Loucy (cell line): Measurements from ENCODE around the gene TMPRSS13.
A peak's percentile ranks its signal among the peaks of the same experiment; 100 is the strongest.

ENCODE experiments used
- H2AFZ ChIP-seq: fragments of 200-600 bp; sonication (generic); 2 replicates; pipeline ENCODE4 v1.6.0; 2016; ENCODE audit warnings: antibody characterized with exemption, mild to moderate bottlenecking, low read length, moderate library complexity
- H3F3A ChIP-seq: fragments of 200-600 bp; 2 replicates; pipeline ENCODE4 v1.6.0; 2016; ENCODE audit warnings: antibody characterized with exemption, low read depth, mild to moderate bottlenecking
- H3K27me3 ChIP-seq: fragments of 200-600 bp; sonication (generic); 2 replicates; pipeline ENCODE4 v1.6.1; 2014; ENCODE audit warnings: low read length, mild to moderate bottlenecking; ENCODE audit not compliant: insufficient read depth, poor library complexity, severe bottlenecking
- H3K36me3 ChIP-seq: fragments of 200-600 bp; sonication (generic); 2 replicates; pipeline ENCODE4 v1.6.1; 2016; ENCODE audit warnings: low read length; ENCODE audit not compliant: insufficient read depth
- H3K4me1 ChIP-seq: fragments of 200-600 bp; sonication (generic); 2 replicates; pipeline ENCODE4 v1.5.1; 2014; ENCODE audit warnings: low read length, mild to moderate bottlenecking; ENCODE audit not compliant: insufficient read depth, poor library complexity, severe bottlenecking
- H3K4me2 ChIP-seq: fragments of 200-600 bp; sonication (generic); 2 replicates; pipeline ENCODE4 v1.6.0; 2014; ENCODE audit warnings: antibody characterized with exemption, low read length, low read depth, mild to moderate bottlenecking; ENCODE audit not compliant: poor library complexity, severe bottlenecking
- H3K4me3 ChIP-seq: fragments of 200-600 bp; sonication (generic); 2 replicates; pipeline ENCODE4 v1.5.1; 2014; ENCODE audit warnings: low read length, mild to moderate bottlenecking, mixed read lengths; ENCODE audit not compliant: poor library complexity, severe bottlenecking
- H3K79me2 ChIP-seq: fragments of 200-600 bp; sonication (generic); 2 replicates; pipeline ENCODE4 v1.6.1; 2014; ENCODE audit warnings: low read length; ENCODE audit not compliant: insufficient read depth
- H3K9ac ChIP-seq: fragments of 200-600 bp; sonication (generic); 2 replicates; pipeline ENCODE4 v1.6.0; 2014; ENCODE audit warnings: mild to moderate bottlenecking, low read depth, low read length, moderate library complexity; ENCODE audit not compliant: poor library complexity, severe bottlenecking
- H3K9me2 ChIP-seq: fragments of 200-600 bp; sonication (generic); replicated peaks from 2 replicates; pipeline ENCODE4 v1.6.1; 2016; ENCODE audit warnings: low read depth, low read length, mixed read lengths
- H3K9me3 ChIP-seq: fragments of 200-600 bp; sonication (generic); 2 replicates; pipeline ENCODE4 v1.6.1; 2014; ENCODE audit warnings: mild to moderate bottlenecking, antibody characterized with exemption, low read length, low read depth; ENCODE audit not compliant: insufficient read depth
- H4K20me1 ChIP-seq: fragments of 200-600 bp; sonication (generic); 2 replicates; pipeline ENCODE4 v1.6.0; 2014; ENCODE audit warnings: antibody characterized with exemption, low read length, mild to moderate bottlenecking; ENCODE audit not compliant: insufficient read depth, poor library complexity, severe bottlenecking
- EZH2phosphoT487 ChIP-seq: fragments of 200-600 bp; IDR thresholded peaks from 2 replicates; pipeline ENCODE4 v1.6.1; 2018; ENCODE audit warnings: antibody characterized with exemption, mild to moderate bottlenecking, moderate library complexity, borderline replicate concordance
- TF ChIP-seq, protein P1 (sequence below): fragments of 200-600 bp; sonication (generic); conservative IDR thresholded peaks from 2 replicates; pipeline ENCODE4 v1.5.1; 2014; ENCODE audit warnings: mild to moderate bottlenecking, antibody characterized with exemption, low read length

Gene TMPRSS13

DNA sequence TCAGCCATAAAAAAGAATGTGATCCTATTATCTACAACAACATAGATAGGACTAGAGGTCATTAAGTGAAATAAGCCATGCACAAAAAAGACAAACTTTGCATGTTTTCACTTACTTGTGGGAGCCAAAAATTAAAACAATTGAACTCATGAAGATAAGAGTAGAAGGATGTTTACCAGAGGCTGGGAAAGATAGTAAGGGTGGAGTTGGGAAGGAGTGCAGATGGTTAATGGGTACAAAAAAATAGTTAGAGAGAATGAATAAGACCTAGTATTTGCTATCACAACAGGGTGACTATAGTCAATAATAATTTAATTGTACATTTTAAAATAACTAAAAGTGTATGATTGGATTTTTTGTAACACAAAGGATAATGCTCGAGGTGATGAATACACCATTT is 29.7 kb upstream of the TMPRSS13 start:
- Histone ChIP-seq H3K4me2 (peak overlapping the region; percentile 39), H4K20me1 (no peaks in the 10 kb centered on the region)

DNA sequence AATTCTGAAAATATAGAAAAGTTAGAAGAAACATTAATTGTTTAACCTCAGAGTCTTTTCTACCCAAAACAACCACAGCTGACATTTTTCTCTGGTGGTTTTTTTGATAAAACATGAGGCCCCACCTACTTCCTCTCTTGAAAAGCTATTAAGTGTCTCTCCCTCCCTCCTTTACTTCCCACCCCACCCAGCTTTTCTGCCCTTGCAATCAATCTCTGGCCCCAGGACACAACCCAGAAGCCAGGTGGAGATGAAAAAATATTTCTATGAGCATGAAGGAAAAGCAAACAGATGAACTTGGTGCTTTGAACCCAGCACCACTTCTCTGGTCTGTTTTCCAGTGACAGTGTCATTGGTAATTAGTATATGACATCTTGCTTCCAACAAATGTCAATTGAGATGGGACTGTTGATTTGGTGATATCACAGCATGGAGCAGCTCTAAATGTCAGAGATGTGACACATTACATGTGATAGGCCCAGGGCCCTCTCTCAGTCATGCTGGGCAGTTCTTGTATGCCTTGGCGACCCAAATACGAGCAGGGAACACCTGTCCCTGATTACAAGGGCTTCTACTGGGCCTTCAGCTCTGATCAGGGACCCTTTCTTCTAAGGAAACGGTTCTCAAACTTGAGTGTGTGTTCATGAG is 23.9 kb upstream of the TMPRSS13 start:
- no peak overlapping the region for H2AFZ ChIP-seq
- 0 out of 2 replicates have a peak, but pooled peaks cover 5% of the 10 kb centered on the region for H3F3A ChIP-seq
- H4K20me1 ChIP-seq, result no peaks in the 10 kb centered on the region
- H3K79me2 ChIP-seq, result no peaks in the 10 kb centered on the region
- peaks cover 3% of the 10 kb centered on the region; the same call in 1 of the 2 replicates for H3K9me3 ChIP-seq
- peak overlapping the region; percentile 65 for H3K9ac ChIP-seq
- H3K4me1 ChIP-seq, result peaks cover 46% of the 10 kb centered on the region
- peak overlapping the region; percentile 65 for H3K4me3 ChIP-seq
- H3K36me3 ChIP-seq, result no peaks in the 10 kb centered on the region
- no peaks in the 10 kb centered on the region for H3K27me3 ChIP-seq
- TF ChIP-seq, protein P1, sequence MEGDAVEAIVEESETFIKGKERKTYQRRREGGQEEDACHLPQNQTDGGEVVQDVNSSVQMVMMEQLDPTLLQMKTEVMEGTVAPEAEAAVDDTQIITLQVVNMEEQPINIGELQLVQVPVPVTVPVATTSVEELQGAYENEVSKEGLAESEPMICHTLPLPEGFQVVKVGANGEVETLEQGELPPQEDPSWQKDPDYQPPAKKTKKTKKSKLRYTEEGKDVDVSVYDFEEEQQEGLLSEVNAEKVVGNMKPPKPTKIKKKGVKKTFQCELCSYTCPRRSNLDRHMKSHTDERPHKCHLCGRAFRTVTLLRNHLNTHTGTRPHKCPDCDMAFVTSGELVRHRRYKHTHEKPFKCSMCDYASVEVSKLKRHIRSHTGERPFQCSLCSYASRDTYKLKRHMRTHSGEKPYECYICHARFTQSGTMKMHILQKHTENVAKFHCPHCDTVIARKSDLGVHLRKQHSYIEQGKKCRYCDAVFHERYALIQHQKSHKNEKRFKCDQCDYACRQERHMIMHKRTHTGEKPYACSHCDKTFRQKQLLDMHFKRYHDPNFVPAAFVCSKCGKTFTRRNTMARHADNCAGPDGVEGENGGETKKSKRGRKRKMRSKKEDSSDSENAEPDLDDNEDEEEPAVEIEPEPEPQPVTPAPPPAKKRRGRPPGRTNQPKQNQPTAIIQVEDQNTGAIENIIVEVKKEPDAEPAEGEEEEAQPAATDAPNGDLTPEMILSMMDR, result no peak
- no peaks in the 10 kb centered on the region for H3K9me2 ChIP-seq
- peak overlapping the region; percentile 91 for H3K4me2 ChIP-seq

More for the DNA sequence above, 29.7 kb upstream of the TMPRSS13 start:
- TF ChIP-seq EZH2phosphoT487, result no peak
- H3K4me3 ChIP-seq, result no peak overlapping the region
- no peaks in the 10 kb centered on the region for H3F3A ChIP-seq
- no peaks in the 10 kb centered on the region for H3K79me2 ChIP-seq
- no peaks in the 10 kb centered on the region for H3K36me3 ChIP-seq
- peaks cover 3% of the 10 kb centered on the region; the same call in 1 of the 2 replicates for H3K9me3 ChIP-seq
- H3K9me2 ChIP-seq, result no peaks in the 10 kb centered on the region
- no peaks in the 10 kb centered on the region for H3K27me3 ChIP-seq
- no peak overlapping the region for H2AFZ ChIP-seq
- peaks cover 11% of the 10 kb centered on the region for H3K4me1 ChIP-seq
- no peak overlapping the region for H3K9ac ChIP-seq

DNA sequence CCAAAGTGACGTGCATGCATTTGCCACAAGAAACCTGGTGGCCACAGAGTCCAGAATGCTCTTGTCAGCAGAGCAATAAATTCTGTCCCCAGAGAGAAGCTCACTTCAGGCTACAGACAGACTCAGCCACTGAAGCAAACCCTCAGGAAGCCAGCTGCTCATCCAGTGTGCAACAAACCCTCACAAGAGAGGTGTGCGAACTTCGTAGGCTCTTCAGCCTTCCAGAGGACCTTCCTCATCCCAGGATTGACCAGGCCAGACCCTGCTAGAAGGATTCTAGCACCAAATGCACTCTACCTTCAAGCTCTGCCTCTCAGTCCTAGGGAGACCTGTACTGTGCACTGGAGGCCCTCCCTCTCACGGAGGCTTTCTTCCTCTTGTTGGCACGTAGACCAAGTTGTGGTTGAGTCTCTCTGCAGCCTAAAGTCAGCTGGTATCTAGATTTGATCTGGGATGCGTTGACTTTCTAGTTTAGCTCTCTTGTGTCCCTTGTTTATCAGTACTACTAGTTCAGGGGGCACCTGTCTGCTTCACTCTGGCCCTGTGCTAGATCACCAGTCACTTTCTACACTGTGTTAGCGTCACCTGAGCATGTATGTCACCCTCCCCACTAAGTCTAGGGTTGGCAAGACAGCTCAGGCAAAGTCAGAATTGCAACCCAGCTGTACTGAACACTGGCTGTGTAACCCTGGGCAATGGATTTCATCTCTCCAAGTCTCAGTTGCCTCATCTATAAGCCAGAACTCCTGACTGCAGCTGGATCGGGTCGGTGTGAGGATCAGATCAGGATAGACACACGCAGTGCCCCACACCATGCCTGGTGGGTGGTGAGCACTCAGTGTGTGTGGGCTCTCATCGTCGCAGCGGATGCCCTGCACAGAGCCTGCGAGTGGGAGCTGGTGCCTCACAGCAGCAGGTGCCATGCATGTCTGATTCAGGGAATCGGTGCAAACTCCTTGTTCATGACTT is 22.1 kb upstream of the TMPRSS13 start:
- TF ChIP-seq, protein P1, result no peak
- TF ChIP-seq EZH2phosphoT487, result no peak
- Histone ChIP-seq H3K4me1 (peaks cover 55% of the 10 kb centered on the region), H3K36me3 (no peaks in the 10 kb centered on the region), H3K4me3 (peak overlapping the region; percentile 63), H4K20me1 (no peaks in the 10 kb centered on the region), H3K9me2 (no peaks in the 10 kb centered on the region), H3K9me3 (no peaks in the 10 kb centered on the region), H2AFZ (peak overlapping the region; percentile 27), H3K9ac (peak overlapping the region; percentile 65), H3K27me3 (no peaks in the 10 kb centered on the region), H3K79me2 (no peaks in the 10 kb centered on the region), H3F3A (0 out of 2 replicates have a peak, but pooled peaks cover 5% of the 10 kb centered on the region), H3K4me2 (peak overlapping the region; percentile 83)
